ENCODE measurements around the gene STYXL1.

The STYXL1 gene

GRCh38 chr7:75955331-75955955 is 92.4 kb downstream of the STYXL1 start:
- DNase-seq (ENCODE audit: low read depth) = no peak

GRCh38 chr7:75953931-75954330 is 93.9 kb downstream of the STYXL1 start:
- no peak for DNase-seq (ENCODE audit: low read depth)

- no peak for DNase-seq (ENCODE audit: low read depth)
Measured at GRCh38 chr7:75953431-75953830, 94.4 kb downstream of the STYXL1 start.

- peak; percentile 89 for DNase-seq (ENCODE audit: low read depth)
Measured at GRCh38 chr7:75951506-75951905, 96.3 kb downstream of the STYXL1 start.

- DNase-seq (ENCODE audit: low read depth) = no peak
Measured at GRCh38 chr7:75950111-75950681, 97.6 kb downstream of the STYXL1 start.

- no peak for DNase-seq (ENCODE audit: low read depth)
Measured at GRCh38 chr7:75948179-75948578, 99.6 kb downstream of the STYXL1 start.
